Astrocyte (in vitro differentiated cells and primary cell): ENCODE data around the gene SLIT3. TPM values are rescaled to one million over a fixed set of nuclear protein-coding genes. Genes with fewer than 3 reads are reported as not detected.

Source experiments
- DNase-seq: peaks from one replicate; pipeline ENCODE4 v3.0.0-alpha.2; 2010; ENCODE audit warnings: low read depth
- FAIRE-seq: peaks from 2 replicates; lab custom pipeline; 2011; peaks lifted over from hg19 to GRCh38; lab: Jason Lieb, UNC
- H2AFZ ChIP-seq: 2 replicates; pipeline ENCODE4 v1.6.0; 2012; ENCODE audit warnings: low read depth, low read length, inconsistent platforms
- H3K27ac ChIP-seq: 2 replicates; pipeline ENCODE4 v1.5.1; 2011; ENCODE audit warnings: low read depth, low read length, inconsistent platforms
- H3K27me3 ChIP-seq: 2 replicates; pipeline ENCODE4 v1.6.0; 2011; ENCODE audit warnings: low read length, inconsistent platforms; ENCODE audit not compliant: insufficient read depth
- H3K36me3 ChIP-seq: 2 replicates; pipeline ENCODE4 v1.5.1; 2011; ENCODE audit warnings: low read length, inconsistent platforms; ENCODE audit not compliant: insufficient read depth
- H3K4me1 ChIP-seq: 2 replicates; pipeline ENCODE4 v1.5.1; 2011; ENCODE audit warnings: low read length, inconsistent platforms; ENCODE audit not compliant: insufficient read depth
- H3K4me2 ChIP-seq: 2 replicates; pipeline ENCODE4 v1.6.0; 2012; ENCODE audit warnings: low read length, inconsistent platforms
- H3K4me3 ChIP-seq: 2 replicates; pipeline ENCODE4 v1.5.1; 2011; ENCODE audit warnings: low read depth, mild to moderate bottlenecking, low read length, inconsistent platforms; ENCODE audit not compliant: insufficient read depth
- H3K79me2 ChIP-seq: 2 replicates; pipeline ENCODE4 v1.6.0; 2012; ENCODE audit warnings: mild to moderate bottlenecking, low read length, inconsistent platforms; ENCODE audit not compliant: insufficient read depth
- H3K9ac ChIP-seq: 2 replicates; pipeline ENCODE4 v1.6.0; 2012; ENCODE audit warnings: mild to moderate bottlenecking, low read length, inconsistent platforms
- H3K9me3 ChIP-seq: 2 replicates; pipeline ENCODE4 v1.5.1; 2012; ENCODE audit warnings: low read depth, mild to moderate bottlenecking, low read length, inconsistent platforms; ENCODE audit not compliant: insufficient read depth
- H4K20me1 ChIP-seq: 2 replicates; pipeline ENCODE4 v1.6.0; 2012; ENCODE audit warnings: low read length, inconsistent platforms; ENCODE audit not compliant: insufficient read depth
- H3K27ac Mint-ChIP-seq: one replicate; pipeline ENCODE4 v1.8.0; 2021; ENCODE audit warnings: mild to moderate bottlenecking, mixed read lengths; ENCODE audit not compliant: unreplicated experiment
- H3K27me3 Mint-ChIP-seq: one replicate; pipeline ENCODE4 v1.8.0; 2021; ENCODE audit warnings: low read depth, mixed read lengths; ENCODE audit not compliant: unreplicated experiment
- H3K36me3 Mint-ChIP-seq: one replicate; pipeline ENCODE4 v1.8.0; 2021; ENCODE audit warnings: low read depth, mixed read lengths; ENCODE audit not compliant: unreplicated experiment
- H3K4me1 Mint-ChIP-seq: one replicate; pipeline ENCODE4 v1.8.0; 2021; ENCODE audit warnings: low read depth, mixed read lengths; ENCODE audit not compliant: unreplicated experiment
- H3K4me3 Mint-ChIP-seq: one replicate; pipeline ENCODE4 v1.8.0; 2021; ENCODE audit warnings: mild to moderate bottlenecking, moderate library complexity, mixed read lengths; ENCODE audit not compliant: unreplicated experiment
- H3K9me3 Mint-ChIP-seq: one replicate; pipeline ENCODE4 v1.8.0; 2021; ENCODE audit warnings: mild to moderate bottlenecking, mixed read lengths; ENCODE audit not compliant: unreplicated experiment
- EZH2 ChIP-seq: IDR thresholded peaks from 2 replicates; pipeline ENCODE4 v1.6.1; 2012; ENCODE audit warnings: mild to moderate bottlenecking, low read length, inconsistent platforms; ENCODE audit not compliant: insufficient read depth
- total RNA-seq: library from RNA; stranded (reverse); gene quantifications from 2 replicates; pipeline ENCODE4 v1.2.1, GENCODE V29; 2021
- TF ChIP-seq, protein P1 (sequence below): IDR thresholded peaks from 2 replicates; pipeline ENCODE4 v1.5.1; 2011; ENCODE audit warnings: low read depth, mild to moderate bottlenecking, inconsistent platforms, low read length, moderate library complexity; ENCODE audit not compliant: insufficient read depth

SLIT3 gene
- total RNA-seq, 1 donor from 2014 or later: 20.7 TPM

GRCh38 chr5:169020102-169020501, 280.8 kb downstream of the SLIT3 start:
- H3K9ac ChIP-seq: no peak overlapping the region
- no peak overlapping the region for H3K27ac ChIP-seq
- H3K4me1 Mint-ChIP-seq: no peaks in the 10 kb centered on the region
- H3K4me3 Mint-ChIP-seq: no peak overlapping the region
- DNase-seq: peak; percentile 45
- no peak overlapping the region for H3K4me2 ChIP-seq
- H3K9me3 ChIP-seq: no peaks in the 10 kb centered on the region
- no peak overlapping the region for H3K4me3 ChIP-seq
- H2AFZ ChIP-seq: peak overlapping the region; percentile 50
- no peaks in the 10 kb centered on the region for H3K27me3 ChIP-seq
- H4K20me1 ChIP-seq: no peaks in the 10 kb centered on the region
- H3K36me3 Mint-ChIP-seq: peaks cover 2% of the 10 kb centered on the region
- no peak for FAIRE-seq
- H3K27me3 Mint-ChIP-seq: peaks cover 4% of the 10 kb centered on the region
- H3K36me3 ChIP-seq: no peaks in the 10 kb centered on the region
- TF ChIP-seq, protein P1, sequence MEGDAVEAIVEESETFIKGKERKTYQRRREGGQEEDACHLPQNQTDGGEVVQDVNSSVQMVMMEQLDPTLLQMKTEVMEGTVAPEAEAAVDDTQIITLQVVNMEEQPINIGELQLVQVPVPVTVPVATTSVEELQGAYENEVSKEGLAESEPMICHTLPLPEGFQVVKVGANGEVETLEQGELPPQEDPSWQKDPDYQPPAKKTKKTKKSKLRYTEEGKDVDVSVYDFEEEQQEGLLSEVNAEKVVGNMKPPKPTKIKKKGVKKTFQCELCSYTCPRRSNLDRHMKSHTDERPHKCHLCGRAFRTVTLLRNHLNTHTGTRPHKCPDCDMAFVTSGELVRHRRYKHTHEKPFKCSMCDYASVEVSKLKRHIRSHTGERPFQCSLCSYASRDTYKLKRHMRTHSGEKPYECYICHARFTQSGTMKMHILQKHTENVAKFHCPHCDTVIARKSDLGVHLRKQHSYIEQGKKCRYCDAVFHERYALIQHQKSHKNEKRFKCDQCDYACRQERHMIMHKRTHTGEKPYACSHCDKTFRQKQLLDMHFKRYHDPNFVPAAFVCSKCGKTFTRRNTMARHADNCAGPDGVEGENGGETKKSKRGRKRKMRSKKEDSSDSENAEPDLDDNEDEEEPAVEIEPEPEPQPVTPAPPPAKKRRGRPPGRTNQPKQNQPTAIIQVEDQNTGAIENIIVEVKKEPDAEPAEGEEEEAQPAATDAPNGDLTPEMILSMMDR: no peak
- no peak for TF ChIP-seq EZH2
- no peaks in the 10 kb centered on the region for H3K4me1 ChIP-seq
- no peak overlapping the region for H3K27ac Mint-ChIP-seq
- no peaks in the 10 kb centered on the region for H3K79me2 ChIP-seq
- H3K9me3 Mint-ChIP-seq: no peaks in the 10 kb centered on the region

DNA sequence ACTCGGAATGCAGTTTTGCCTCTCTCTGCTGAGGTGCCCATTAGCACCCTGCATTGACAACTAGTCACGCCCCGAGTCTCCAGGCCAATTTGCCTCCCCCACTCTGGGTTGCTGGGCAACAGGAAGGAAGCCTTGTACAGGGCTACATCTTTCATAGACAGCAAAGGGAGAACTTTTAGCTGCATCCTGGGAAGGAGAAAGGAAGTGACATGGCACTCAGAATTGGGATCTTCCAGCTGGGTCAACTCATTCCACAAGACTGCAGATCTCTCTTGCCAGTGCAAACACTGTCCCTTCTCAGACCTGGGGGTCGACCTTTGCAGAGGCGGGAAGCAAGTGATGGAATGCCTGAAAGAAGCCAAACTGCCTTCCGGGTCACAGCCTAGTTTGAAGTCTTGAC, 282.0 kb downstream of the SLIT3 start:
- no peak for FAIRE-seq
- Mint-ChIP-seq H3K4me3 (no peak overlapping the region), H3K4me1 (peaks cover under 1% of the 10 kb centered on the region), H3K27me3 (peaks cover 3% of the 10 kb centered on the region), H3K36me3 (no peaks in the 10 kb centered on the region), H3K27ac (no peak overlapping the region), H3K9me3 (no peaks in the 10 kb centered on the region)
- no peak for TF ChIP-seq EZH2
- Histone ChIP-seq H2AFZ (no peak overlapping the region), H3K9me3 (no peaks in the 10 kb centered on the region), H3K27me3 (no peaks in the 10 kb centered on the region), H3K4me3 (no peak overlapping the region), H3K79me2 (no peaks in the 10 kb centered on the region), H4K20me1 (no peaks in the 10 kb centered on the region), H3K4me2 (no peak overlapping the region), H3K9ac (no peak overlapping the region), H3K36me3 (no peaks in the 10 kb centered on the region), H3K4me1 (no peaks in the 10 kb centered on the region), H3K27ac (no peak overlapping the region)
- DNase-seq: no peak

GRCh38 chr5:169015991-169016390, 284.9 kb downstream of the SLIT3 start:
- no peak for DNase-seq
- H3K36me3 ChIP-seq: no peaks in the 10 kb centered on the region
- no peaks in the 10 kb centered on the region for H3K27me3 ChIP-seq
- Mint-ChIP-seq H3K4me3 (no peak overlapping the region), H3K4me1 (peaks cover 4% of the 10 kb centered on the region), H3K36me3 (no peaks in the 10 kb centered on the region), H3K27me3 (peaks cover 4% of the 10 kb centered on the region), H3K27ac (no peak overlapping the region), H3K9me3 (no peaks in the 10 kb centered on the region)
- H2AFZ ChIP-seq: no peak overlapping the region
- H3K4me1 ChIP-seq: no peaks in the 10 kb centered on the region
- H3K27ac ChIP-seq: no peak overlapping the region
- H4K20me1 ChIP-seq: no peaks in the 10 kb centered on the region
- H3K79me2 ChIP-seq: no peaks in the 10 kb centered on the region
- no peaks in the 10 kb centered on the region for H3K9me3 ChIP-seq
- no peak overlapping the region for H3K4me3 ChIP-seq
- no peak overlapping the region for H3K9ac ChIP-seq
- TF ChIP-seq, protein P1: no peak
- H3K4me2 ChIP-seq: no peak overlapping the region
- FAIRE-seq: no peak
